ENCODE measurements around the gene UGCG. TPM values are rescaled to one million over a fixed set of nuclear protein-coding genes. Genes with fewer than 3 reads are reported as not detected.

The UGCG gene
- total and polyA plus RNA-seq, 10 of the 15 experiments (the other 5 are each of a cell fraction or from before 2014, with no cell fraction given), result 21.7 to 96.6 (median 48.9) TPM

- SMC1A ChIA-PET (ENCODE audit: uncharacterized antibody, unreplicated experiment), result interaction anchor here (0.7 to 13.2 kb wide), 21 partner anchors 10 to 109 kb away, joined by 3 to 136 read pairs (median 5); no protein-coding TSS in a partner anchor
- Histone ChIP-seq H3K79me2 (ENCODE audit: control insufficient read depth, insufficient read depth, low read length) (no peaks in the 10 kb centered on the region), H3K9ac (ENCODE audit: control insufficient read depth, insufficient read depth, low read length) (no peak overlapping the region), H3K4me2 (ENCODE audit: control insufficient read depth, insufficient read depth) (no peak overlapping the region), H3K4me1 (ENCODE audit: control insufficient read depth, insufficient read depth, low read length) (peaks cover 25% of the 10 kb centered on the region), H4K20me1 (ENCODE audit: control insufficient read depth, insufficient read depth) (no peaks in the 10 kb centered on the region), H3K27me3 (replicated peaks in 1 of 2; ENCODE audit: control insufficient read depth in 2 of 2, insufficient read depth in 2 of 2, low read length in 1 of 2) (no peaks in the 10 kb centered on the region), H3K36me3 (ENCODE audit: control insufficient read depth in 2 of 2, insufficient read depth in 2 of 2, low read length in 1 of 2) (no peaks in the 10 kb centered on the region), H3K4me3 (no peak overlapping the region), H2AFZ (ENCODE audit: control insufficient read depth, low read depth, low read length) (no peak overlapping the region), H3K9me3 (replicated peaks; ENCODE audit: control insufficient read depth, insufficient read depth, low read length) (no peaks in the 10 kb centered on the region), H3K27ac (ENCODE audit: control insufficient read depth, insufficient read depth) (no peak overlapping the region)
- in situ Hi-C loops (cut with MboI) (no loop called here), intact Hi-C loops (cut with micrococcal nuclease; ENCODE audit: unreplicated experiment) (no loop called here)
- FAIRE-seq (no peak), DNase-seq (ENCODE audit: low read depth, low spot score) (no peak), ATAC-seq (no peak)
- 95% methylated on average over 14 of the region's 15 CpGs for WGBS (ENCODE audit: insufficient coverage, insufficient replicate concordance, low lambda C conversion rate, missing lambda C conversion rate)
- no TSS peak for BruUV-seq (replicated peaks)
- POLR2A ChIA-PET, result interaction anchor here (0.7 to 2.2 kb wide), 22 partner anchors 8 to 106 kb away, joined by 3 to 12 read pairs (median 4); no protein-coding TSS in a partner anchor
- 0 out of 2 replicates have a peak, but pooled peaks have one; percentile 10 for TF ChIP-seq ZBTB33 (IDR thresholded peaks at IDR 0.05)
- 0 out of 2 replicates have a peak, but pooled peaks have one; percentile 1 for TF ChIP-seq SMARCA5 (IDR thresholded peaks at IDR 0.05)
- no peak for TF ChIP-seq ZNF592 (IDR thresholded peaks at IDR 0.05)
- RAD21 ChIA-PET (ENCODE audit: unreplicated experiment), result interaction anchor here (0.7 to 12.2 kb wide), 23 partner anchors 9 to 208 kb away, joined by 3 to 107 read pairs (median 6); partner anchors contain the start of gene UGCG
- CTCF ChIA-PET, result interaction anchor here (0.5 to 1.7 kb wide), 6 partner anchors 10 to 109 kb away, joined by 3 to 8 read pairs (median 4); no protein-coding TSS in a partner anchor
These were observed 69.6 kb downstream of the UGCG start for GRCh38 chr9:111966124-111966723.

All from GM12878 (cell line).